GM20000 (cell line): Measurements from ENCODE around the gene METTL26.

Source experiments
- DNase-seq: peaks from one replicate; pipeline ENCODE4 v3.0.0; 2012; ENCODE audit warnings: low spot score
- TF ChIP-seq, protein P1 (sequence below): IDR thresholded peaks from 2 replicates; pipeline ENCODE4 v1.5.1; 2012; ENCODE audit warnings: mild to moderate bottlenecking, control low read depth; ENCODE audit errors: extremely low read depth, missing control alignments

Gene METTL26

DNA sequence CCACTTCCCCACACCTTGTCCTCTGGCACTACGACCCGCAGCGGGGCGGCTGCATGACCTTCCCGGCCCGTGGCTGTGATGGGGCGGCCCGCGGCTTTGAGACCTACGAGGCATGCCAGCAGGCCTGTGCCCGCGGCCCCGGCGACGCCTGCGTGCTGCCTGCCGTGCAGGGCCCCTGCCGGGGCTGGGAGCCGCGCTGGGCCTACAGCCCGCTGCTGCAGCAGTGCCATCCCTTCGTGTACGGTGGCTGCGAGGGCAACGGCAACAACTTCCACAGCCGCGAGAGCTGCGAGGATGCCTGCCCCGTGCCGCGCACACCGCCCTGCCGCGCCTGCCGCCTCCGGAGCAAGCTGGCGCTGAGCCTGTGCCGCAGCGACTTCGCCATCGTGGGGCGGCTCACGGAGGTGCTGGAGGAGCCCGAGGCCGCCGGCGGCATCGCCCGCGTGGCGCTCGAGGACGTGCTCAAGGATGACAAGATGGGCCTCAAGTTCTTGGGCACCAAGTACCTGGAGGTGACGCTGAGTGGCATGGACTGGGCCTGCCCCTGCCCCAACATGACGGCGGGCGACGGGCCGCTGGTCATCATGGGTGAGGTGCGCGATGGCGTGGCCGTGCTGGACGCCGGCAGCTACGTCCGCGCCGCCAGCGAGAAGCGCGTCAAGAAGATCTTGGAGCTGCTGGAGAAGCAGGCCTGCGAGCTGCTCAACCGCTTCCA is 2.6 kb downstream of the METTL26 start:
- DNase-seq, result no peak
- TF ChIP-seq, protein P1, sequence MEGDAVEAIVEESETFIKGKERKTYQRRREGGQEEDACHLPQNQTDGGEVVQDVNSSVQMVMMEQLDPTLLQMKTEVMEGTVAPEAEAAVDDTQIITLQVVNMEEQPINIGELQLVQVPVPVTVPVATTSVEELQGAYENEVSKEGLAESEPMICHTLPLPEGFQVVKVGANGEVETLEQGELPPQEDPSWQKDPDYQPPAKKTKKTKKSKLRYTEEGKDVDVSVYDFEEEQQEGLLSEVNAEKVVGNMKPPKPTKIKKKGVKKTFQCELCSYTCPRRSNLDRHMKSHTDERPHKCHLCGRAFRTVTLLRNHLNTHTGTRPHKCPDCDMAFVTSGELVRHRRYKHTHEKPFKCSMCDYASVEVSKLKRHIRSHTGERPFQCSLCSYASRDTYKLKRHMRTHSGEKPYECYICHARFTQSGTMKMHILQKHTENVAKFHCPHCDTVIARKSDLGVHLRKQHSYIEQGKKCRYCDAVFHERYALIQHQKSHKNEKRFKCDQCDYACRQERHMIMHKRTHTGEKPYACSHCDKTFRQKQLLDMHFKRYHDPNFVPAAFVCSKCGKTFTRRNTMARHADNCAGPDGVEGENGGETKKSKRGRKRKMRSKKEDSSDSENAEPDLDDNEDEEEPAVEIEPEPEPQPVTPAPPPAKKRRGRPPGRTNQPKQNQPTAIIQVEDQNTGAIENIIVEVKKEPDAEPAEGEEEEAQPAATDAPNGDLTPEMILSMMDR, result no peak

DNA sequence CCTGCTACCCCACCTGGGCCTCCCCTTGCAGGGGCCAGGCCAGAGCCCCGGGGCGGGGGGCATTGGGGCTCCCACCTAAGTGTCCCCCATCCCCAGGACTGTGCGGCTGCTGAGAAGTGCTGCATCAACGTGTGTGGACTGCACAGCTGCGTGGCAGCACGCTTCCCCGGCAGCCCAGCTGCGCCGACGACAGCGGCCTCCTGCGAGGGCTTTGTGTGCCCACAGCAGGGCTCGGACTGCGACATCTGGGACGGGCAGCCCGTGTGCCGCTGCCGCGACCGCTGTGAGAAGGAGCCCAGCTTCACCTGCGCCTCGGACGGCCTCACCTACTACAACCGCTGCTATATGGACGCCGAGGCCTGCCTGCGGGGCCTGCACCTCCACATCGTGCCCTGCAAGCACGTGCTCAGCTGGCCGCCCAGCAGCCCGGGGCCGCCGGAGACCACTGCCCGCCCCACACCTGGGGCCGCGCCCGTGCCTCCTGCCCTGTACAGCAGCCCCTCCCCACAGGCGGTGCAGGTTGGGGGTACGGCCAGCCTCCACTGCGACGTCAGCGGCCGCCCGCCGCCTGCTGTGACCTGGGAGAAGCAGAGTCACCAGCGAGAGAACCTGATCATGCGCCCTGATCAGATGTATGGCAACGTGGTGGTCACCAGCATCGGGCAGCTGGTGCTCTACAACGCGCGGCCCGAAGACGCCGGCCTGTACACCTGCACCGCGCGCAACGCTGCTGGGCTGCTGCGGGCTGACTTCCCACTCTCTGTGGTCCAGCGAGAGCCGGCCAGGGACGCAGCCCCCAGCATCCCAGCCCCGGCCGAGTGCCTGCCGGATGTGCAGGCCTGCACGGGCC is 3.4 kb downstream of the METTL26 start:
- DNase-seq, result no peak
- TF ChIP-seq, protein P1, result no peak

DNA sequence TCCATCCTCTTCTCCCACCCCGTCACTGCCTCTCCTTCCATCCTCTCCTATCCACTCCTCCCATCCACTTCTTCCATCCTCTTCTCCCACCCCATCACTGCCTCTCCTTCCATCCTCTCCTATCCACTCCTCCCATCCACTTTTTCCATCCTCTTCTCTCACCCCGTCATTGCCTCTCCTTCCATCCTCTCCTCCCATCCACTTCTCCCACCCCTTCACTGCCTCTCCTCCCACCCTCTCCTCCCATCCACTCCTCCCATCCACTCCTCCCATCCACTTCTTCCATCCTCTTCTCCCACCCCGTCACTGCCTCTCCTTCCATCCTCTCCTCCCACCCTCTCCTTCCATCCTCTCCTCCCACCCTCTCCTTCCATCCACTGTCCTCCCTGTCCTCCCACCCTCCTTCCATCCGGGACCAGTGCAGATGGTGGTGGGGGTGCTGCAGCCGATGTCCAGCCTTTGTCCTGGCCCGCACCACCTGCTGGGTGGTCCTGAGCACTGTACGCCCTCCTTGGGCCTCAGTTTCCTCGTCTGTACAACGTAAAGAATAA is 4.2 kb downstream of the METTL26 start:
- no peak for DNase-seq
- TF ChIP-seq, protein P1, result no peak

DNA sequence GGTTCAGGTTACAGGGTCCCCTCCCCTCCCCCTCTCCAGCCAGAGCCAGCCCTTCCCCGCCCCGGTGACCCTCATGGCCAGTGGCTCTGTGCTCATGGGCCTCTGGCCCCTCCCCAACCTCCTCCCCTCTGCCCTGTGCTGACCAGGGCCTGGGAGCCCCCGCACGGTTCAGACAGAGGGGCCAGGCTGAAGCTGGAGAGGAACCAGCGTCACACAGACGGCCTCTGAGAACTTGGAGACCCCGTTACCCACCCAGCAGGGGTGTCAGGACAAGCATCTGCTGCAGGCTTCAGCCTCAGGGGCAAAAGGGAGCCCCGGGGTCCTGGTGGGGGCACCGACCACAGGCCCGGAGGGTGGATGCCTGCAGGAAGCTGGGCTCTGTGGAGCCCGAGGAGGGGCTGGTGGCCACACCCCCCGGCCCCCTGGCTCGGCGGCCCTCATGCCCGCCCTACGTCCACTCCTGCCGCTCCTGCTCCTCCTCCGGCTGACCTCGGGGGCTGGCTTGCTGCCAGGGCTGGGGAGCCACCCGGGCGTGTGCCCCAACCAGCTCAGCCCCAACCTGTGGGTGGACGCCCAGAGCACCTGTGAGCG is 5.2 kb downstream of the METTL26 start, which contains the start of gene WFIKKN1:
Gene WFIKKN1, plus strand, starts transcription at position 171 of the 591 bp plus-strand sequence. Its CDS starts 269 bp downstream, at position 440.
- peak; percentile 26 for DNase-seq
- TF ChIP-seq, protein P1, result no peak

DNA sequence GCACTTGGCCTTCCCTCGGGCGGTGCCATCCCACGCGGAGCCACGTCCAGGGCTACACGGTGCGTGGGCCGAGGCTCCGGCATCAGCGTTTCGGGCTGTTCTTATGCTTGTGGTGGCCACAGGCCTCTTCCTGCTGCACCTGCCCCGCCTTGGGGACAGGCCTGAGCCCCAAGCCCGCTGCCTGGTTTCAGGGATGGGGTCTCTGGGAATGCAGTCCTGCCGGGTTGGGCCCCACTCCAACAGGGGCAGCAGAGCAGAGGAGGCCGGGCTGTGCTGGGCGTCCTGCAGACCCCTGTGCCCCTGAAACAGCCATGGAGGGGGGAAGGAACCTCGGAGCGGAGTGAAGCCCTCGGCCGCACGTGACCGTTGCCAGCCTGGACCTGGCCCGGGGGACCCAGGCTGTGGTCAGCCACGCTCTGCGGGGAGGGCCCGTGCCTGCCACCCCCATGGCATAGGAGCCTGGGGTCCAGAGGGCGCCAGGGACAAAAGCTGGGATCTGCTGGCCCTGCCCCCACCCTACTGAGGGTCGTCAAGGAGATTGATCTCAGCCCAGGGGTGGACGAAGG is 5.8 kb downstream of the METTL26 start:
- TF ChIP-seq, protein P1, result no peak
- DNase-seq, result no peak

DNA sequence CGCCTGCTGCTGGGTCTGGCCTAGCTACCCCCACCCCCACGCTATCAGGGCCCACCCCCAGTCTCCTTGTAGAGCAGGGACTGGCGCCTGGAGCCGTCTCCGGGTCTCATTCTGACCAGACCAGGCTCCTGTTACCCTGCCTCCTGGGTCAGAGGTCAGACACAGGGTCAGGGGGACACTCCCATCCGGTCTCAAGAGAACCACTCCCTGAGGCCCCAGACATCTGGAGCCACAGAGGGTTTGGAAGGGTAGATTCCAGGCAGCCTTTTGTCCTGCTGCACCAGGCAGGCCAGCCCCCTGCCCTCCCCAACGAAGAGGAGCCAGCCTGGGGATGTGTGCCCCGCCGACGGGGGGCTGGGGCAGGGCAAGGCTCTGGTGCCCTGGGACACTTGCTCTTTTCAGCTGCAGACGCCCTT is 6.3 kb downstream of the METTL26 start:
- TF ChIP-seq, protein P1, result no peak
- no peak for DNase-seq
